Common myeloid progenitor, CD34-positive (primary cell): ENCODE results near the gene SLC12A9.

Experiments
- CTCF ChIA-PET: fragments of 350-600 bp; sonication (Branson Sonifier 250); formaldehyde crosslinking; loops from one replicate; lab custom pipeline; 2021; ENCODE audit warnings: antibody characterized with exemption; lab: Charles Lee
- POLR2A ChIA-PET: fragments of 350-600 bp; sonication (Branson Sonifier 250); formaldehyde crosslinking; loops from one replicate; lab custom pipeline; 2021; ENCODE audit warnings: antibody characterized with exemption; lab: Charles Lee
- DNase-seq, 3 donors: peaks; one replicate each; pipeline versions ENCODE4 v3.0.0 to v3.0.0-alpha.2; 2013
- H3K27ac ChIP-seq, 2 experiments: 1 replicate in 1 of 2; 2 replicates in 1 of 2; pipeline ENCODE4 v1.7.0; 2013; ENCODE audit warnings: inconsistent platforms in 2 of 2, low read length in 2 of 2, mild to moderate bottlenecking in 2 of 2, low read depth in 1 of 2, moderate library complexity in 1 of 2; ENCODE audit not compliant: severe bottlenecking in 2 of 2, insufficient read depth in 1 of 2, poor library complexity in 1 of 2
- H3K27me3 ChIP-seq, 5 experiments: replicated peaks in 2 of 5; 1 replicate in 3 of 5; 2 replicates in 2 of 5; pipeline versions ENCODE4 v1.6.1 to v1.7.0; 2013; ENCODE audit warnings: low read length in 4 of 5, mild to moderate bottlenecking in 2 of 5, moderate library complexity in 2 of 5, inconsistent platforms in 1 of 5; ENCODE audit not compliant: insufficient read depth in 5 of 5, control insufficient read depth in 4 of 5
- H3K36me3 ChIP-seq, 4 experiments: 1 replicate in 2 of 4; 2 replicates in 2 of 4; pipeline versions ENCODE4 v1.6.1 to v1.7.0; 2013; ENCODE audit warnings: low read length in 3 of 4, control low read depth in 1 of 4, mild to moderate bottlenecking in 1 of 4; ENCODE audit not compliant: control insufficient read depth in 4 of 4, insufficient read depth in 4 of 4
- H3K4me1 ChIP-seq, 4 experiments: 1 replicate in 3 of 4; 2 replicates in 1 of 4; pipeline versions ENCODE4 v1.6.1 to v1.7.1; 2013; ENCODE audit warnings: low read length in 3 of 4, mild to moderate bottlenecking in 3 of 4, control low read depth in 1 of 4, inconsistent platforms in 1 of 4, moderate library complexity in 1 of 4; ENCODE audit not compliant: control insufficient read depth in 4 of 4, insufficient read depth in 4 of 4; ENCODE audit errors: control extremely low read depth in 1 of 4
- H3K4me3 ChIP-seq, 7 experiments: 1 replicate in 4 of 7; 2 replicates in 3 of 7; pipeline versions ENCODE4 v1.5.1 to v1.7.0; 2013; ENCODE audit warnings: mild to moderate bottlenecking in 7 of 7, low read length in 6 of 7, moderate library complexity in 6 of 7, inconsistent platforms in 2 of 7, low read depth in 2 of 7, control low read depth in 1 of 7; ENCODE audit not compliant: insufficient read depth in 4 of 7, control insufficient read depth in 1 of 7; ENCODE audit errors: extremely low read depth in 1 of 7
- H3K9me3 ChIP-seq, 5 experiments: 1 replicate in 4 of 5; 2 replicates in 1 of 5; pipeline versions ENCODE4 v1.6.1 to v1.7.1; 2013; ENCODE audit warnings: low read length in 4 of 5, mild to moderate bottlenecking in 2 of 5, inconsistent platforms in 1 of 5, low read depth in 1 of 5, moderate library complexity in 1 of 5; ENCODE audit not compliant: control insufficient read depth in 4 of 5, insufficient read depth in 2 of 5; ENCODE audit errors: control extremely low read depth in 1 of 5
- WGBS: methylation state at CpG from one replicate; pipeline ENCODE4 v1.1.5; 2013; ENCODE audit not compliant: insufficient coverage; 5-methylcytosine and 5-hydroxymethylcytosine counted together

The SLC12A9 gene

DNA sequence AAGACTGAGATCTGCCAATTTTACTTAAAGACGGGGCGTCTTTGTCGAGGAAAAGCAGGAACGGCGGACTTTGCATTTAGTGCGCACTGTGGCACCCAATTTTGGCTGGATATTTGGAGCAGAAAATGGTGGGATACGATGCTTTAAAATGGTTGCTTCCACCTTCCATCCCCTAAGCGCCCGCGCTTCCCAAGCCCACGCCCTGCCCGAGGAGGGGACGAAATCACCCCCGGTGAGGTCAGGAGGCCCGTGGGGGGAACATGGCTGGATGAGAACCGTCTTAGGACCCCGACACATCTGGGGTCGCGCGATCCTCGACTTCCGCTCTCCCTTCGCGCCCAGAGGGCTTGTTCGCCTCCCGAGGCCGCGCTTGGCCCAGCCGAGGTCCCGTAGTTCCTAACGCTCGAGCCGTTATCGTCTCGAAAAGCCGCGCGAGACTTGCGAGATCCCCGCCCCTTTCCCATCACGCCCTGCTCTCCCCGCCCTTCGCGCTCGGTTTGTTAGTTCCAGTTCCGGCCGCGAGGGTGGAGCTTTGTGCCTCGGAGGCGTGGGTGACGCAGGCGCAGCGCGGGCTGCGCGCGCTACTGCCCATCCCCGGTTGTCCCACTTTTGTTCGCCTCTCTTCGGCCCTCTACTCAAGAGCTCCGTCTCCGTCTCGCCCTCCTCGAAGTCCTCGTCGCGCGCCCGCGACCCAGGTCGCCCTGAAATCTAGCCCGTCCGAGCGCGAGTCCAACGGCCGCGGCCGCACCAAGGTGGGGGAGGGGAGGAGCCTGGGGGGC lies 22.3 kb downstream of the SLC12A9 start, which contains the start of gene SRRT:
TSS of gene SRRT (plus strand) at position 527 of the 779 bp plus-strand sequence. CDS start 488 bp downstream, outside the sequence.
- POLR2A ChIA-PET: interaction anchor here (0.8 to 1.4 kb wide), 6 partner anchors 9 to 22 kb away, joined by 3 to 8 read pairs (median 6); partner anchors contain the start of genes SLC12A9 and UFSP1
- H3K36me3 ChIP-seq: peaks cover 2 to 64% (median 32%) of the 10 kb centered on the region in 4 experiments
- 3% methylated on average over 60 of the region's 79 CpGs for WGBS
- H3K27ac ChIP-seq: peak within 1 kb of the TSS; percentile 82 to 92
- no peaks in the 10 kb centered on the region for H3K9me3 ChIP-seq
- CTCF ChIA-PET: interaction anchor here (0.9 to 3.5 kb wide), 8 partner anchors 10 to 22 kb away, joined by 3 to 20 read pairs (median 4); partner anchors contain the start of genes SLC12A9 and UFSP1
- peak; percentile 98 to 99 (median 99) for DNase-seq
- peaks cover 8 to 26% (median 19%) of the 10 kb centered on the region in 4 experiments for H3K4me1 ChIP-seq
- no peaks in the 10 kb centered on the region for H3K27me3 ChIP-seq
- H3K4me3 ChIP-seq: peak within 1 kb of the TSS; percentile 76 to 97 (median 84)

- peak in 2 of 3 donors; percentile 49 to 60 for DNase-seq
- Histone ChIP-seq H3K4me3 (peak overlapping the region; percentile 76 to 97 (median 84)), H3K36me3 (peaks cover 2 to 64% (median 35%) of the 10 kb centered on the region in 4 experiments)
Measured at GRCh38 chr7:100875356-100875751, 22.8 kb downstream of the SLC12A9 start.

DNA sequence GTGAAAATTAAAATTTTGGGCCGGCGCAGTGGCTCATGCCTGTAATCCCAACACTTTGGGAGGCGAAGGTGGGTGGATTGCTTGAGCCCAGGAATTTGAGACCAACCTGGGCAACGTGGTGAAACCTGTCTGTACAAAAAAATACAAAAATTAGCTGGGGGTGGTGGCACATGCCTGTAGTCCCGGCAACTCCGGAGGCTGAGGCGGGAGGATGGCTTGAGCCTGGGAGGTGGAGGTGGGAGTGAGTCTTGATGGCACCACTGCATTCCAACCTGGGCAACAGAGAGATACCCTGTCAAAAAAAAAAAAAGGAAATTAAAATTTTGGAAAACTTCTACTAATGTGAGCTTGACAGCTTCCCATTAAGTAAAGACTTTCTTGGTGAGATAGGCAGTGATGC lies 25.5 kb downstream of the SLC12A9 start:
- H3K4me1 ChIP-seq: peaks cover 8 to 26% (median 19%) of the 10 kb centered on the region in 4 experiments
- no peak for DNase-seq
- no peaks in the 10 kb centered on the region for H3K27me3 ChIP-seq
- H3K27ac ChIP-seq: no peak overlapping the region
- peaks cover 8 to 68% (median 40%) of the 10 kb centered on the region in 4 experiments for H3K36me3 ChIP-seq
- ChIA-PET POLR2A (no interaction called here), CTCF (interaction anchor here (1.0 to 1.6 kb wide), 2 partner anchors 9 to 10 kb away, joined by 3 to 5 read pairs; no protein-coding TSS in a partner anchor)
- no peak overlapping the region for H3K4me3 ChIP-seq
- 82% methylated on average over 6 of the region's 7 CpGs for WGBS
- no peaks in the 10 kb centered on the region for H3K9me3 ChIP-seq

More at GRCh38 chr7:100875356-100875751, 22.8 kb downstream of the SLC12A9 start:
- Histone ChIP-seq H3K27me3 (no peaks in the 10 kb centered on the region), H3K9me3 (no peaks in the 10 kb centered on the region), H3K27ac (peak overlapping the region; percentile 75 to 92), H3K4me1 (peaks cover 8 to 26% (median 19%) of the 10 kb centered on the region in 4 experiments)
- ChIA-PET CTCF (interaction anchor here (0.9 to 3.5 kb wide), 8 partner anchors 10 to 23 kb away, joined by 3 to 20 read pairs (median 4); partner anchors contain the start of genes SLC12A9 and UFSP1), POLR2A (interaction anchor here (0.8 to 1.4 kb wide), 6 partner anchors 9 to 23 kb away, joined by 3 to 8 read pairs (median 6); partner anchors contain the start of genes SLC12A9 and UFSP1)
- 0% methylated on average over 28 of the region's 39 CpGs for WGBS

- CTCF ChIA-PET: interaction anchor here (1.6 kb wide), 1 partner anchor 10 kb away, joined by 5 read pairs; no protein-coding TSS in a partner anchor
- 98% methylated on average over 6 of the region's 6 CpGs for WGBS
Measured at GRCh38 chr7:100878685-100879084, 26.2 kb downstream of the SLC12A9 start.

GRCh38 chr7:100879685-100880261 lies 27.3 kb downstream of the SLC12A9 start:
- no peak for DNase-seq
- no peaks in the 10 kb centered on the region for H3K9me3 ChIP-seq
- peaks cover 7 to 23% (median 15%) of the 10 kb centered on the region in 4 experiments for H3K4me1 ChIP-seq
- no peak overlapping the region for H3K27ac ChIP-seq
- CTCF ChIA-PET: no interaction called here
- POLR2A ChIA-PET: no interaction called here
- H3K27me3 ChIP-seq: no peaks in the 10 kb centered on the region
- H3K36me3 ChIP-seq: peaks cover 8 to 74% (median 54%) of the 10 kb centered on the region in 4 experiments
- H3K4me3 ChIP-seq: no peak overlapping the region
- 90% methylated on average over 11 of the region's 11 CpGs for WGBS

More at GRCh38 chr7:100878685-100879084, 26.2 kb downstream of the SLC12A9 start:
- Histone ChIP-seq H3K27me3 (no peaks in the 10 kb centered on the region), H3K4me1 (peaks cover 8 to 30% (median 20%) of the 10 kb centered on the region in 4 experiments), H3K9me3 (no peaks in the 10 kb centered on the region), H3K27ac (peak overlapping the region in 1 of 2 experiments; percentile 19), H3K4me3 (no peak overlapping the region), H3K36me3 (peaks cover 6 to 70% (median 43%) of the 10 kb centered on the region in 4 experiments)
- POLR2A ChIA-PET: interaction anchor here (0.8 kb wide), 1 partner anchor 11 kb away, joined by 4 read pairs; the partner anchor contains the start of gene UFSP1
- DNase-seq: no peak

GRCh38 chr7:100880645-100881044 lies 28.1 kb downstream of the SLC12A9 start:
- H3K4me1 ChIP-seq: peaks cover 4 to 22% (median 13%) of the 10 kb centered on the region in 4 experiments
- POLR2A ChIA-PET: no interaction called here
- H3K4me3 ChIP-seq: no peak overlapping the region
- CTCF ChIA-PET: no interaction called here
- WGBS: 98% methylated on average over 5 of the region's 7 CpGs
- no peaks in the 10 kb centered on the region for H3K27me3 ChIP-seq
- H3K9me3 ChIP-seq: no peaks in the 10 kb centered on the region
- no peak overlapping the region for H3K27ac ChIP-seq
- H3K36me3 ChIP-seq: peaks cover 10 to 83% (median 59%) of the 10 kb centered on the region in 4 experiments
- no peak for DNase-seq
